GM12875 (cell line): ENCODE measurements around the gene NFIA.

Experiments used
- H3K4me3 ChIP-seq: one replicate; pipeline ENCODE4 v1.5.1; 2011; ENCODE audit warnings: low read depth, low read length, control low read depth
- TF ChIP-seq, protein P1 (sequence below): IDR thresholded peaks from 2 replicates; pipeline ENCODE4 v1.5.1; 2011; ENCODE audit warnings: low read depth, mild to moderate bottlenecking, control low read depth, inconsistent platforms, low read length, moderate library complexity, borderline replicate concordance; ENCODE audit not compliant: insufficient read depth

Gene NFIA

GRCh38 chr1:61472876-61473275, 390.5 kb downstream of the NFIA start:
- TF ChIP-seq, protein P1, sequence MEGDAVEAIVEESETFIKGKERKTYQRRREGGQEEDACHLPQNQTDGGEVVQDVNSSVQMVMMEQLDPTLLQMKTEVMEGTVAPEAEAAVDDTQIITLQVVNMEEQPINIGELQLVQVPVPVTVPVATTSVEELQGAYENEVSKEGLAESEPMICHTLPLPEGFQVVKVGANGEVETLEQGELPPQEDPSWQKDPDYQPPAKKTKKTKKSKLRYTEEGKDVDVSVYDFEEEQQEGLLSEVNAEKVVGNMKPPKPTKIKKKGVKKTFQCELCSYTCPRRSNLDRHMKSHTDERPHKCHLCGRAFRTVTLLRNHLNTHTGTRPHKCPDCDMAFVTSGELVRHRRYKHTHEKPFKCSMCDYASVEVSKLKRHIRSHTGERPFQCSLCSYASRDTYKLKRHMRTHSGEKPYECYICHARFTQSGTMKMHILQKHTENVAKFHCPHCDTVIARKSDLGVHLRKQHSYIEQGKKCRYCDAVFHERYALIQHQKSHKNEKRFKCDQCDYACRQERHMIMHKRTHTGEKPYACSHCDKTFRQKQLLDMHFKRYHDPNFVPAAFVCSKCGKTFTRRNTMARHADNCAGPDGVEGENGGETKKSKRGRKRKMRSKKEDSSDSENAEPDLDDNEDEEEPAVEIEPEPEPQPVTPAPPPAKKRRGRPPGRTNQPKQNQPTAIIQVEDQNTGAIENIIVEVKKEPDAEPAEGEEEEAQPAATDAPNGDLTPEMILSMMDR, result no peak
- no peak overlapping the region for H3K4me3 ChIP-seq

DNA sequence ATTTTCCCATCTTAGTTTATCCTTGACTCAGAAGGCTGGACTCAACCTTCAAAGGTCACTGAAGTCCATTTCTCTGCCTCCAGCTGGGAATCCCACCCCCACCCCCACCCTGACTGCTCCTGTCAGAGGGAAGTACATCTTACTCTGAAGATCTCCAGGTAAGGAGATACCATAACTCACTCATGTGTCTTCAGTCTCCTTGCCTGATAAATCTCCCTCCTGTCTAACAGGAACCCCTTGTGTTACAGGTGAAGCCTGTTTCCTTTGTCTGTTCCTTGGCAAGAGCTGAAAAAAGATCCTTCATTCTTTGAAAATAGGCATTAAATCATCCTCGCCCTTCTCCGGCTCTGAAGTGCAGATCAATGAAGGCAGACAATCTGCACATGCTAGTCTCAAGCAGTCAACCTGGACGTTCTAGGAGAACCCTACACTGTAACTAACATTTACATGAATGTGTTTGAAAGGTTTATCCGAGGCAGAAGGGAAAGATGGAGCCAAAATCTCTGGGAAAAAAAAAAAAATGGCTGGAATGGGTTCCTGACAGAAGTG, 392.0 kb downstream of the NFIA start:
- no peak overlapping the region for H3K4me3 ChIP-seq
- TF ChIP-seq, protein P1, result no peak

- TF ChIP-seq, protein P1, result no peak
- no peak overlapping the region for H3K4me3 ChIP-seq
These were observed 392.6 kb downstream of the NFIA start for GRCh38 chr1:61474963-61475362.

- no peak overlapping the region for H3K4me3 ChIP-seq
- TF ChIP-seq, protein P1, result no peak
These were observed 394.9 kb downstream of the NFIA start for GRCh38 chr1:61477301-61477700.

DNA sequence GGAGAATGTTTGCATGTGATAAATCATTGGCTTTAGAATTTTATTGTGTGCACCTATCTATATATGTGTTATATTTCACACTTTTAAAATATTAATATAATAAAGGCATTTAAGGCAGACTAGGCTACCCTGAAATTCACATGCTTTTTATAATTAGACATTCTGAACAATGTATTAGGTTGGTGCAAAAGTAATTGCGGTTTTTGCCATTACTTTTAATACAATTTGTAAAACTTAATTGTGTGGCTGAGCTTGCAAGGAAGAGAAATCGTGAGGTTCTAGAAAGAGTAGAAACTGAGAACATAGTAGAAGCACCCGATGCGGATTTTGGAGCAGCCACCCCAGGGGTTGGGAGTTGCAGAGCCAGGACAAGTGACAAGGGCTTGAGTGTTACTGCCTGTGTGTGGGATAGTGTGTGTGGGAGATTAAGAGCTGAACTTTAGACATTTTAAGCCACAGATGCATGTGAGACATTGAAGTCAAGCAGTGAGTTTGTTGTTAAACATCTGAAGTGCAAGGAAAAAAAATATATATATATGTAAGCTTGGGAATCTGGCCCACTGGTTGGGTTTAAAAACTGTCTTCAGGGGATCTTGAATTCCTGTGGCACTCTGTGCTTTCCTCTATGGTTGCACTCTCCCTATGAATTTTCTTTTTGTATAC, 398.0 kb downstream of the NFIA start:
- H3K4me3 ChIP-seq, result no peak overlapping the region
- TF ChIP-seq, protein P1, result no peak

DNA sequence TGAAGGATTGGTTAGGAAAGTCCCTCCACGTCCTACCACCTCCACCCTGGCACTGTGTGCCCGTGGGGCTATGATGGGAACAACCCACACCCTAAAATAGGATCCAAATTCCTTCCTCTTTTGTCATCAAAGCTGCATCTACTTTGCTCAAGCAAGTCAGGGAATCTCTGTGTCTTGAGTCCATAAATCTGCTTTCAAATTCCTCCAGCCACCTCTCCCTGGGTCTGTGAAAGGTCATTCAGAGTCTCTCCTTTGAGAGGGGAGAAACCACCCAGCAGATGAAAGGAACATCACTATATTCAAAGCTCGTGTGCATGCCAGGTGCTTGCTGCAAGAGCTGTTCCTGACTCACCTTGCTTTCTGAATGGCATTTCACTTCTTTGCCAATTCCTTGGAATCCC, 399.0 kb downstream of the NFIA start:
- TF ChIP-seq, protein P1, result no peak
- no peak overlapping the region for H3K4me3 ChIP-seq

DNA sequence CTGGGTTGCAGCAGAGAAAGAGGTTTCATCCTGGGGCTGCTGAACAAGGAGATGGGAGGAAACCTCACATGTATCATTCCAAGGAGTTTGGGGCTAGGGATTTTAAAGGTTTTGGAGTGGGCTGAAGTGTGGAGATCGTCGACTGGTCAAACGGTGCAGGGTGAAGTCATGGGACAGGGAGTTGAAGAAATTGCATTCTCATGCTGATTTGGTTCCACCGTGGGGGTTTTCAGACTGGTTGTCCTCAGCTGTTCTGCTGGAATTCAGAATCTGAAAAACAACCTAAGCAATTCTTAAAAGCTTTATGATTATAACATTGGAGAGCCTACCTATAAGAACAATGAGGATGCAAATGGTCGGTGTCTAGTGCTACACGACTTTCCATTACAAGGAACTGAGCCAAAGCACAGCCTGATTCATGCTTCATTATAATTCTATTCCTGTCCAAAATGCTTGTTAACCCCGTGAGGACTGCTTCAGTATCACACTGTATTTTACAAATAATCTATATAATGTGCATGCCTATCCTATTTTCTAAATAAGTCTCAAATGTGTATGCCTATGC, 399.9 kb downstream of the NFIA start:
- TF ChIP-seq, protein P1, result no peak
- H3K4me3 ChIP-seq, result no peak overlapping the region
